Glomerular visceral epithelial cell (primary cell): ENCODE results near the gene EEIG2.

Experiments used
- DNase-seq: peaks from one replicate; pipeline ENCODE4 v3.0.0-alpha.2; 2016; ENCODE audit errors: extremely low spot score

EEIG2 gene

GRCh38 chr1:108583757-108584427 lies 24.0 kb downstream of the EEIG2 start:
- no peak for DNase-seq

DNA sequence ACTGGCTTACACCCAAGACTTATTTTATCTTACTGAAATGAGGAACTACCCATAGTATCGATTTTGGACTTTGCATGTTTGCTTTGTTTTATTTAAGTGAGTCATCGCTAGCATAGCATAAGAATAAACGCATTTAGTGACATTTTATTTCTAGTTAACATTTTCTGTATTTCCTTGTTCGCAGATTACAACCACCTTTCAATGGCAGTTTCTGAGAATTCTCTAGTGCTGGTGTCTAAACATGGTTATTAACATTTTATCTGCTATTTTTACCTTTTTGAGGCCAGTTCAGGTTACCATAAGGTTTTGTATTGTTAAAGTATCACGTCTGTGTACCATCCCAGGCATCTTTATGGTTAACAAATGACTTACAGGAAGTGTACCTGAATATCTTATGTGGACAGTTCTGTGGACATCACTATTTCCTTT lies 24.5 kb downstream of the EEIG2 start:
- DNase-seq = no peak

DNA sequence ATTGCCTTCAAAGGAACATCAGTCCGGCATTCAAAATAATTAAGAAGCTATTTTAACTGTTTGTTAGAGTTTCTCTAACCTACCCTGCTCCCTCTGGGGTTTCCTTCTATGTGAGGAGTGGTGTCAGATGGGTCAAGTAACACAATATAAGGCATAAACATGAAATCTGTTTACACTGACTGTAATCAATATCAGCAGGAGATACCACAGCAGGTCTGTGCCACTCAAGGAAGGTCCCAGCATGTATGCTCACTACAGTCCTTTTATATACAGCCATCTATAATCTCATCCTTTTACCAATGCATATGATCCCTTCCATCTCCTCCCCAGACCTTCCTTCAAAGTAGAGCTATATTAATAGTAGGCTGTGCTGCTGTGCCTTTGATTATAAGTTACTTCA lies 25.4 kb downstream of the EEIG2 start:
- no peak for DNase-seq

DNA sequence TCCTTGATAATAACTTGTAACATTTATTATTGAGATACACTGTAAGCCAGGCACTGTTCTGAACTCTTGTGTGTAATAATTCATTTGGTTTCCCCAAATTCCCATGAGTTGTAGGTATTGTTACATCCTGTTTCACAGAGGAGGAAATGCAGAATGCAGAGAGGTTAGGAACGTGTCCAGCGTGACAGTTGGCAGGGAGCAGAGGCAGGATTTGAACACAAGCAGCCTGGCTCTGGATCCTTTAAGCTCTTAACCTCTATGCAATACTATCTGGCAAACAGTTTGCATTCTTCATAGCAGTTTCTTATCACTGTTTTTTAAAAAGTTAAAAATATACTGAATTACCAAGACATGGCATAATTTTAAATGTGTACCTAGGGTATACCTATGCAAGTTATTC lies 30.5 kb downstream of the EEIG2 start:
- DNase-seq = no peak

DNA sequence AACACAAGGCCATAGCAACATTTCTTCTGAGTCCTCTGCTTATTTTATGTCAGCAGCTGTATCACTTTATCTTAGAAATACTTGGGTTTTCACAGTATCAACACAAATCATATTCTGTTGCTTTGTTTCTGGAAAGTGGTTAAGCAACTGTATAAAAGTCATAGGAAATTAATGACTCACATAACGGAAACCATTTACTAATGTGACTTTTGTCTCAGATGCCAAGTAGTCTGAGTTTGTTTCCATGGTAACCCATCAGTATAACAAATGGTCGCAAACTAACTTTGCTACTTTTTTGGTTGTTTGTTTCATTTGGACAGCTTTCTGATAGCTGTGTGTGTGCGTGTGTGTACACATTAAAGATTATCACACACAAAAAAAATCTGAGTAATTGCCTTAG lies 31.1 kb downstream of the EEIG2 start:
- DNase-seq = peak; percentile 65

DNA sequence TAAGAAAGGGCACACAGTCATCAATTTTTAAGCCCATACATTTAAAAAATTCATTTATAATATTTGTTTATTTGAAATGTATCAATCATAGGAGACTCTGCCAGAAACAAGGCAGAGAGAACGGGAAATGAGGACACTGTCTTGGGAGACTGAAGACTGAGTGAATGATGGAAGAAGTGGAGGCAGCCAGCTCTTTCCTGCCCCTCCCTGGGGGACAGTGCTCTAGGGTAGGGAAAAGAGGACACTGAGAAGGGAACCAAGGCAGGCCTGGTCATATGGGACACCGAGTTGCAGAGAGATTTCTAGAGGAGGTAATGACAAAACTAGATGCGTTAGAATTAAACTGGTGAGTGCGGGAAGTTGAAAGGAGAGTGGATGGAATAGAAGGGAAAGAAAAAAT lies 31.6 kb downstream of the EEIG2 start:
- no peak for DNase-seq

DNA sequence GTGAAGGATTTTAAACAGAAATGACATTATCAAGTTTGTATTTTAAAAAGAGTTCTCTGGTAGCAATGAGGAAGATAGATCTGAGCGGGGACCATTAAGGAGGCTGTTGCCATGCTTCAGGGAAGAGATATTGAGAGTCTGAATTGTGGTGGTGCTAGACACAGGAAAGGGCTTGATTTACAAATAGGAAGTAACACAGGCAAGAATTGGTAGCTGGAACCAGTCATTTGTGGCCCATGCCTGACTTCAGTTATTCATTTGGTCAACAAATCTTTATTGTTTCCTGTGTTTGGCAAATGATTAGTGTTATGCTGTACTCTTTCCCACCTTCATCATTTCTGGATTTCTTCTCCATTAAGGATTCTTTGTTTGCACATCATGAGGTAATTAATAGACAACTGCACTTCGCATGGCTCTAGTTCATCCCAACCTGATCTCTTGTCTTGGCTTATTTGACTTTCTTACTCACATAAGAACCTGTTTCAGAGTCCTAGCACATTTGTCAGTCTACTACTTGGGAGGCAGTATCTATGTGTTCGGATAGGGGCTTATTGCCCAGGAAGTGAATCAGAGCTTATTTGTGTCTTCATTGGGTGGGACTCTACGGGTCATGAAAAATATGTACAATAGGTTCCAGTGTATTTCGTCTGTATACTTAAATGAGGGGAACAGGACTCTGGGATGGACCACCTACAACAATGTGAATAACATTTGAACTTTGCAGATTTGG lies 32.3 kb downstream of the EEIG2 start:
- DNase-seq = no peak

DNA sequence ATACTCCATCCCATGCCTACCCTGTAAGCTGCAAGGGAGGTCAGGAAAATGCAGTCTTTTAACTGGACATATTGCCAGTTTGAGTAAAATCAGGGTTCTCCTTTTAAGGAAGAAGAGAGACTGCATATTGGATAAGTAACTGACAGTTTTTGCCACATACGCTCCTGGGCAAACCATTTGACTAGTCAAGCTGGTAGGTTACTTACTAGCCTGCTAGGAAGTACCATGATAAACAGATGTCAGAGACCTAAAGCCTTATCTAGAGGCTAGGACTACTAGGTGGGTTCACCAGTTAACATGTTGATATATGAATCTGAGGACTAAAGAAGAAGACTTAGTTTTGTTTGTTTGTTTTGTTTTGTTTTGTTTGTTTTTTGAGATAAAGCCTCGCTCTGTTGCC lies 33.5 kb downstream of the EEIG2 start:
- DNase-seq = no peak

DNA sequence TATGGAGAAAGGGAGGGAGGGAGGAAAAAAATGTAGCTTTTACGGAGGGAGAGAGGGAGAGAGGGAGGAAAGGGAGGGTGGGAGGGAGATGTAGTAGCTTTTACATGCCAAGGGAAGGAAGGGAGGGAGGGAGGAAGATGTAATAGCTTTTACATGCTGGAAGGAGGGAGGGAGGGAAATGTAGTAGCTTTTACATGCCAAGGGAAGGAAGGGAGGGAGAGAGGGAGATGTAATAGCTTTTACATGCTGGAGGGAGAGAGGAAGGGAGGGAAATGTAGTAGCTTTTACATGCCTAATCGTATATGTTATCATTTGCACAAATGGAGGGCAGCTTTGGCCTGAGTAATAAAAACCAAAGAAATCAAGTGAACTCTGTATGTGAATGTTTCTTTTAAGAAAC lies 35.6 kb downstream of the EEIG2 start:
- no peak for DNase-seq

GRCh38 chr1:108597041-108597440 lies 37.1 kb downstream of the EEIG2 start:
- no peak for DNase-seq

DNA sequence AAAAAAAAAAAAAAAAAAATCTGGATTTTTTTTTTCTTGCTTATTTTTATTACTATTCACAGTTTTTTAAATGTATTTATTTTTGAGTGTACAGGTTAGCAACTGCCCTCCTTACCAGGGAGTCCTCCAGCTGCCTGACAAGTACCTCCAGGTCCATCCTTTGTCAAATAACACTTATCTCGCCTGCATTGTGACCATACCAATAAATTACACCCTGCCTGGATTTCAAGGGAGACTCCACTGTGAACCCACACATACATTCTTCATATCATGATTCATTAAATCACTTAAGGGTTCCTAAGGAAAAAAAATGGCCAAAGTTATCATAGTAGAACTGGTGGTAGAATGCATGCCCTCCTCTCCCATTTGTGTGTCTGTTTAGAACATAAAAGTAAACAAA lies 38.4 kb downstream of the EEIG2 start:
- no peak for DNase-seq

GRCh38 chr1:108600504-108600903 lies 40.6 kb downstream of the EEIG2 start:
- no peak for DNase-seq

GRCh38 chr1:108601708-108602410 lies 42.0 kb downstream of the EEIG2 start:
- no peak for DNase-seq

DNA sequence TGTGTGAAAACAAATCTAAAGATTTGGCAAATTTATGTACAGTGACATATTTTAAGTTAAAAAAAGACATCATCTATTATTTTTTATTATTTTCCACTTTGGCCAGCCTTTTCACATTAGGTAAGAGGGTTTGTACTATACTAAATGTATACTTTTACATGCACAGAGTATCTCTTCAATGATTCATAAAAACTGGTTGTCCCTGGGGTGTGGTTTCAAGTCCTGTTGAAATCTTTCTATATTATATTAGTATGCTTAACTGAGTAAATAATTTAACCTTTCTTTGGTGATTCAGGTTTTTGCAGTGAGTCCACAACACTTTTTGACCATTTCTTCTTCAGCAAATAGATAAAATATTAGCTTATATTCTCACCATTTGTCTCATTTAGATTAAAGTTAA lies 45.7 kb downstream of the EEIG2 start:
- no peak for DNase-seq

- DNase-seq = no peak
Measured at GRCh38 chr1:108606478-108606877, 46.6 kb downstream of the EEIG2 start.

DNA sequence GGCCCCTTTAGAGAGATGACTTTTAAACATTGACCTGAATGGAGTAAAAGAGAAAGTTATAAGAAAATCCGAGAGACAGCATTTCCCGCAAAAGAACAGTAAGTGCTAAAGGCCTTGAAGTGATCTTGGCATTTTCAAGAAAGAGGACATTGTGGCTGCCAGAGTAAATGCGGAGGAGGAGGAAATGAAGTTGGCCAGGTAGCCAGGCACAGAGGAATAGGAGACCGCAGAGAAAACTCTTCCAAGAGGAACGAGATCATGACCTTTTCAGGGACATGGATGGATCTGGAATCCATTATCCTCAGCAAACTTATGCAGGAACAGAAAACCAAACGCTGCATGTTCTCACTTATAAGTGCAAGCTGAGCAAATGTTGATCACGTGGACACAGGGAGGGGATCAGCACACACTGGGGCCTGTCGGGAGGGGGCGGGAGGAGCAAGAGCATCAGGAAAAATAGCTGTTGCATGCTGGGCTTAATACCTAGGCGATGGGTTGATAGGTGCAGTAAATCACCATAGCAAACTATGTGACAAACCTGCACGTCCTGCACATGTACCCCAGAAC lies 49.7 kb downstream of the EEIG2 start:
- no peak for DNase-seq
